Erythroblast (primary cell): ENCODE data around the gene SYT15B.
"Not testable (repeated sequence)": the region's sequence is repeated elsewhere in the genome, so short reads cannot be mapped to it uniquely, and the experiment has no call there.

ENCODE experiments used
- GATA1 ChIP-seq: IDR thresholded peaks from 2 replicates; pipeline ENCODE4 v1.6.1; 2011; ENCODE audit warnings: low read depth, mild to moderate bottlenecking, control low read depth, low read length, moderate library complexity
- POLR2A ChIP-seq: IDR thresholded peaks from 2 replicates; pipeline ENCODE4 v1.6.1; 2011; ENCODE audit warnings: mild to moderate bottlenecking, low read length

DNA sequence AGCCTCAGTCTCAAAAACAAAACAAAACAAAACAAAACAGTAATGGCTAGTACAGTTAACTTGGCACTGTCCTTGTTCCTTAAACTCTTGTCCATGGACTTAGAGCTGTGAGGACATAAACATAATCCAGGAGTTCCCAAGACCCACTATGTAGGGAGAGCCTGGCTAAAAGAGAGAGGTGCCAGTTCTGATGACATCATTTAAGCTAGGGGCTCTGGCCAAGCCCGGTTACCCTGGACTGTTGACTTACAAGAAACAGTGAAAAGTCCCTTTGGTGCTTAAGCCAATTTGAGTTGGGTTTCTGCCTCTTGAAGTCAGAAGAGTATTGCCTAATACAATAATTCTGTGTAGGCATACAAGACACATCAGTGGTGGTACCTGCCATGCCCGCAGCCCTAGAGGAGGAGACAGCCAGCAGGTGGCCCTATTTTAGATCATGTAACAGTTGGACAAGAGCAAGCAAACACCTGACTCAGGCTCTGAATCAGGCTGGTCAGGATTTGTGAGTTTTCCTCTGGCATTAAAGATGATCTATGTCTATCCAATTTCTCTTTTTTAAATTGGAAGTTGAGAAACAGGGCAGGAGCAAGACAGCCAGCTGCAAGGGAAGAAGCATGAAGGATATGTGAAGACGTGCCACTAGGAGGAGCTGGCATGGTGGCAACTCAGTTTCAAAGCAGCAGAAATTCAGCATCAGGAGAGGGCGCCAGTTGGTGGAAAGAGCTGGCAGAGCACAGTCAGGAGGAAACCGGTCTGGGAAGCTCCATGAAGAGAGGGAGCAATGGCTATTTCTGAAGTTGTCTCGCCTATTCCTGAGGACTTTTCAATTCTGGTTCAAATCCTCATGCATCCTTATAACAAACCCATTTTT lies 12.2 kb upstream of the SYT15B start:
- TF ChIP-seq POLR2A, GATA1: not testable (repeated sequence)
